Measurements from ENCODE around the gene MRPS22.
"Not testable (repeated sequence)": the region's sequence is repeated elsewhere in the genome, so short reads cannot be mapped to it uniquely, and the experiment has no call there.

The MRPS22 gene

DNA sequence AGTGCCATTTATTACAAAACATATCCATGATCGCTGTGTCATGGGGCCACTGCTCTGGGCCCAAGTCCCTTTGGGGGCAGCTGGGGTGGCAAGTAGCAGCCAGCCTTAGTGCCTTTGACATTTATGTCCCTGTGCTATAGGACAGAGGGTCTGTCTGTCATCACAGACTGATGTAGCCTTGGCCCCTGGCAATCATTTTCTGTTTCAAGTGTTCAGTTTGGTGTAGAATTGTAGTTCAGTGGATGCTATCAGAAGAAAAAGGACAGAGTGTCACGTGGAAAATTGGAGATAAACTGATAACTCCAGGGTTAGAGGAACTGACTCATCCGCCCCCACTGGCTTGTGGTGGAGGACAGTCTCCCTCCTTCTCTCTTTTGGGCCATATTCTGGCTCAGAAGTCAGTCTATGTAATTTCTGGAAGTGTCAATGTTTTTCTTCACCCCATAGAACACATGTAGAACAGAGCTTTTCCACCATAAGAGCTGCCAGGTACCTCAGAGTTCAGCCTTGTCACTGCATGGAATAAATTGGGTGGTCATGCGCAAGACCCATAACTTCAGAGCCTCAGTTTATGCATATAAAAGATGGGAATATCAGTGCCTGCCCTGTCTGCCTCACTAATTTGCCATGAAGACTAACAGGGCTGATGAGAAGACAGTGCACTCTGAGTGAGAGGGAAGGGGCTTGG is 4.5 kb upstream of the MRPS22 start:
- DNase-seq = no peak

- DNase-seq = no peak
Observed at GRCh38 chr3:139340784-139341183, 3.0 kb upstream of the MRPS22 start.

DNA sequence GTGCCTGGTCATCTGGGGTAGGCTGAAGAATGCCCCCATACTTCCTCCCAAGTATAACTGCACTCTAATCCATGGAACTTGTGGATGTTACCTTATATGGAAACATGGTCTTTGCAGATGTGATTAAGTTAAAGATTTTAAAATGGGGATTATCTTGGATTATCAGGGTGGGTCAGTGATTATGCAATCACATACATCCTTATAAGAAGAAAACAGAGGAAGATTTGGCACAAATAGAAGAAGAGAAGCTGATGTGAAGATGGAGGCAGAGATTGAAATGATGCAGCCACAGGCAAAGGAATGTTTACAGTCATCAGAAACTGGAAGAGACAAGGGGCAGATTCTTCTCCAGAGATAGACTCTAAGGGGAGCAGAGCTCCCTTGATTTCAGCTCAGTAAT is 1.8 kb upstream of the MRPS22 start:
- DNase-seq = no peak

DNA sequence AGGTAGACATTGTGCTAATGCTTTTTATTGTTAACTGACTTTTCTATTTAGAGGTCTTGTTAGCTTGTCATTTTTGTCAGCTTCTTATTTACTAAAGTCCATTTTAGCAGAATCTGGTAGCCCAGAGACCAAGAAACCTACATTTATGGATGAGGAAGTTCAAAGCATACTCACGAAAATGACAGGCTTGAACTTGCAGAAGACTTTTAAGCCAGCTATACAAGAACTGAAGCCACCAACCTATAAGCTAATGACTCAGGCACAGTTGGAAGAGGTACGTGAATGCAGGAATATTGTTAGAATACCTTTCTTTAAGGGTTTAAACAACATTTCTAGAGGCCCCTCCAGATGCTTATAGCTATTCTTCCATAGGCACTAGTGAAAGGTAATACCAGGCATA is 3.0 kb downstream of the MRPS22 start:
- no peak for DNase-seq

DNA sequence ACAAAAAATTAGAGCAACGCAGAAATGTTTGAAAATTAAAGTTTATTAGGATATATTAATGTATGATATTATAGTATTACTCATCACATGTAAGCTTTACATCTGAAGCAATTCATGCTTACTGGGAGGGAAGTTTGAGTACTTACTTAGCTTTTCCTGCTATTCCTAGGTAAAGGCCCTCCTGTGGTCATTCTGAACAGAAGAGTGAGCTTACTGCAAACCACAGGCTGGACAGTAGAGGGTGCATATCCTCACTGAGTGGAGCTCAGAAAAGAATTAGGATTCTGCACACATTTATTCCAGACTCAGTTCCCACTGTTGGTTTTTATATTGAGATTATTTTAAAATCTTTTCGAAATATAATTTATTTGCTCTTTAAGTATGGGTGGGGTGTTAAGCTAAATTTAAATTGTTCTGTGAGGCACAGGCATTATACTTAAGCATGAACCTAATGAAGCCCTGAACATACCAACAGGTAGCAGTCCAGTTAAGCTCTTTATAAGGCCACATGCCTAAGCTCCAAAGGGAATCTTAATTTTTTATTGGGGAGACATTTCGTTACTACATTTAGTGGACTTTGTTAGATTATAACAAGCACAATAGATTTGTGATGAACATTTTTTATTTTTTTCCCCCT is 10.2 kb downstream of the MRPS22 start:
- DNase-seq = peak; percentile 12

GRCh38 chr3:139354661-139355060 is 10.8 kb downstream of the MRPS22 start:
- DNase-seq = no peak

DNA sequence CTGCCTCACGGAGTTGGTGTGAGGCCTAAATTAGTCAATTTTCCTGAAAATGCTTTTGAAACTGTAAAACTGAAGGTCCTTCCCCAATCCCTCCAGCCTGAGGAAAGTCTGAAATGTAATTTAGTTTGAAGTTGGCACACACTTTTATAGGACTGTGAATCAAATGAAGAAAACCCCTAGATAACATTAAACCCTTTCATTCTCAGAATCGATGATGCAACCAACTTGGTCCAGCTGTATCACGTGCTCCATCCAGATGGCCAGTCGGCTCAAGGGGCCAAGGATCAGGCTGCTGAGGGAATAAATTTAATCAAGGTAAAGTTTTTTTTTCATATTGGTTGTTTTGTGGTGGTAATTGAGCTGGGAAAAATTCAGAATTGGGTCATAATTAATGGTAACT is 11.7 kb downstream of the MRPS22 start:
- DNase-seq = no peak

DNA sequence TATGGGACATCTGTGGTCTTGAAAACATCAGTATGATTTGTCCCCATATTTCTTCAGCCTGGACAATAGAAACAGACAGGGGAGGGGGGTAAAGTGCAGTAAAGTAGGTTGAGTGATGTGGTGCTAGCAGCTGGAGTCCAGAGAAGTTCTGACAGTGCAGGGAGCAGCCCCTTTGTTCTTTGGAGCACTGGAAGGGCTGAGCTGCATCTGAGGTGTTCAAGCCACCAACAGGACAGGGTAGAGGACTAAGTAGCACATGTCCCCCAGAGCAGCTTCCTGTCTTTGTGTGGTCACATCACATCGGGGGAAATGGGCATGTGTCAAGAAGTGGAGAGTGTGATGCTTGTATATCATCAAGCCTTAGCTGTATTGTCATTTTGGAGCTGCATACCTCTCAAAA is 12.1 kb downstream of the MRPS22 start:
- no peak for DNase-seq

- DNase-seq = no peak
Observed at GRCh38 chr3:139357899-139358298, 14.1 kb downstream of the MRPS22 start.

GRCh38 chr3:139358841-139359562 is 15.2 kb downstream of the MRPS22 start:
- no peak for DNase-seq

GRCh38 chr3:139361276-139361675 is 17.5 kb downstream of the MRPS22 start:
- no peak for DNase-seq

DNA sequence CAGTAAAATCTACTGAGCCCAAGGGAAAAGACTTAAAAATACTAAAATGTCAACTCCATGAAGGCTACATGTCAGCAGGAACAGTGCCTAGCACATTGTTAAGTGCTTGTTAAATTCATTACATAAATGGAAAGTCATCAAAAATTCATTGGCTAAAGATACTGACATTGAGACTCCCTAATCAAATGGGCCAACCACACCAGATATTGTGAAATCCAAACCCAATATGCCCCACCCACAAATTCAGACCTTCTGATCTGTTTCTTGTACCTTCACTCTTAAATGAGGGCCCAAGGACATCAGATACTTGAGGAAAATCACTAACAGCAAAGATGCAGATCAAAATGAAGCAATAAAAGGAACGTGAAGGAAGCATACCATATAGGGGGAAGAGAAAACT is 20.7 kb downstream of the MRPS22 start:
- DNase-seq = no peak

DNA sequence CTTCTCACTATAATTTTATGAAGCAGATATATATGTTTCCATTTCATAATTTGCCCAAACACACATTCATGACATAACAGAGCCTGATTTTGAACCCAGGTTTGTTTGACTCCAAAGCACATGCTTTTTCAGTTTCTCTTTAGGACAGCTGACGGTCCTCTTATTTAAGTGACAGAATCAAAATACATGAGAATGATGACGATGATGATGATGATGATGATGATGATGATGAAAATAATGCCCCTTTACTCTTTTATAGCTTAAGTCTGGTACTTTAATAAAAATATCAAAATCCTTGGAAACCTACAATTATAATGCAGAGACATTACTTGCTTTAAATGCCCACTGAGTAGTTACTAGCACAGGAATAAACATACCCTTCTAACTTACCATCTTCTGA is 30.3 kb downstream of the MRPS22 start:
- DNase-seq = no peak

DNA sequence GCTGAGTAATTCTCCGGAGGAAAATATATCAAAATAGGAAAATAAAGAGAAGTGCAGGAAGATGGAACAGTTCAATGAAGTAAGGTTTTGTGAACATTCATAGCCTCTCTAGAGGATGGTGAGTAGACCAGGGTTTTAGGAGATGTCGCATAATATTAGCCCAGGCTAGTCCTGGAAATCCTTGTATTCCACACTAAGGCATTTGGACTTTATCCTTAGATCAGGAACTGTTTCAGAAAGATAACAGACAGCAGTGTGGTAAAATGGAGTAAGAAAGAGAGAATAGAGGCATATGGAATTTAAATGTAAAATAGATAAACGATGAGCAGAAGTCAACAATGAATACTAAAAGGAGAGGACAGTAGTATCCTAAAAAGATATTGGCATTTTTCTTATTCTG is 33.6 kb downstream of the MRPS22 start:
- DNase-seq = no peak

DNA sequence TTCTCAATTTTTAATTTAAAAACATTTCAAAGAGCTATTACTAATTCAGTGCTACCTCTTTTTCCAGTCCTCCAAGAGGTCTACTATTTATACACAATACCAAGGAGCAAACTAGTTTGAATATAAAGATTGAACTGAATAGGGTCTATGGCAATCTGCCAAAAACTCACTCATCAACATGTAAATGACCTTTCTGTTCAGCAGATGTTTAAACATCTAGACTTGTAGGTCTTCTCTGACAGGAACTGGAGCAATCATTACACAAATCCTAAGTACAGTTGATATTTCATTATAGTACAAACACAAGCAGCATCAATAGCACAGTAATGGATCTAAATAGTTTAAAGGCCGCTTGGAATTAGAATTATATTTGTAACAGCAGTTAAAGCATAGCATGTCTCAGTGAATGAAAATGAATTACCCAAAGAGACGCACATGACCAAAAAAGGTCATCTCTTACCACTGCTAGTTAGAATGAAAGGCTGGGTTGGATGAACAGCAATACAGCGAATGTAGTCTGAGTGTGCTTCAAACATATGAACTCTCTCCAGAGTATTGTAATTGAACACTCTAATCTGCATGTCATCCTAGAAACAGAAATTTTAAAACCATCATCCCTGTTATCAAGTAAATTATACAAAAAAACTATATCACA is 34.9 kb downstream of the MRPS22 start:
- peak; percentile 71 for DNase-seq

GRCh38 chr3:139380575-139380974 is 36.8 kb downstream of the MRPS22 start:
- no peak for DNase-seq

DNA sequence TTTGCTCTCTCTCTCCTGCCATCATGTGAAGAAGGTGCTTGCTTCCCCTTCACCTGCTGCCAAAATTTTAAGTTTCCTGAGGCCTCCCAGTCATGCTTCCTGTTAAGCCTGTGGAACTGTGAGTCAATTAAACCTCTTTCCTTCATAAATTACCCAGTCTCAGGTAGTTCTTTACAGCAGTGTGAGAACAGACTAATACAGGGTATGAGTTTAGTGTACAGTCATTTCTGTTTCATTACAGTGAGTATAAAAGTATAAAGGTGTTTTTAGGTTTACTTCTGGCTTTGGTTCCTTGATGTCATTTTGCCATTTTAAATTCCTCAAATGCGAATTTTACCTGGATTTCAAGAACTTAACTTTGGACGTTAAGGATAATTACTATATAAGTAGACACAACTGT is 38.5 kb downstream of the MRPS22 start:
- DNase-seq = not testable (repeated sequence)

DNA sequence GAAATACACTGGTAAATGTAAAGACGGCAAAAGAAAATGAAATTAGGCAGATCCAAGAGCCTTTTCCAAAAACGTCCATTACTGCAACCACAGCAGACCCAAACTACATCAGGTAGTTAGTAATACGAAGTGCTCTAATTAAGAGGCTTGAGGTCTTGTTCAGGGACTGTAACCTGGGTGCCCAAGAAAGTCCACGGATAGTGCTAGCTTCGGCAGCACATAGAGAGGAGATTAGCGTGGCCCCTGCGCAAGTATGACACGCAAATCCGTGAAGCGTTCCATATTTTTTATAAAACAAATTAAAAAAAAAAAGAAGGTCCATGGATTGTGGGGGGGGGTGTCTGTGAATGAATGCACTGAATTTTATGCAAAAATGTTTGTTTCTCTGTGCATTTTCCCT is 44.3 kb downstream of the MRPS22 start:
- DNase-seq = no peak

DNA sequence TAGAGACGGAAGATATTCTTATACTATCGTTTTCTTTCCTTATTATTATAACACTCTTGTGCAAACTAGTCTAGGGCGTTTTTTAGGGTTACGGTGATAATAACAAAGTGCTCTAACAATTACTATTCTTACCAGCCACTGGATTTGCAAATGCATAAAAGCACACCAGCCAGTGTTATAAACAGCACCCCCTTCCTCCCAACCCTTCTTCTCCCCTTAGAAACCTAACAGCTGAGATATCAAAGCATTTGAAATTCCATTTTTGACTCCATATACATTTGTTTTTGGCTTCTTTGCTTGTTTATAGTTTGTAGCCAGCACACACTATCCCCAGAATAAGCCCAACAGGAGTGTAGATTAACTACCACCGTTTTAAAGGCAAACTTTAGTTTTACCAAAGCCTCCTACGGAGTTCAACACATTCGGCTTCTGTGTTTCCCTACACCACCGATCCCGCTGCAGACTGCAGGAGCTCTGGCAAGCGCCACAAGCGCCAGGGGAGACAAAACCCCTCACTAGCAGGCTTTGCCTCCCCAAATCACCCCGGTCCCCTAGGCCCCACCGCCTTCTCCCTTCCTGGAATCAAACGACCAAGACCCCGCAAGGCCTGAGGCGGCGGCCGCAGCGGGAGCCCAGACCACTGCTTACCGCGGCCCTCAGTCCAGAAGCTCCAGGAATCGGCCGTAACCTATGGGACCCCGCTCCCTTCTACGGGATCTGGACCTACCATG is 45.2 kb downstream of the MRPS22 start:
- DNase-seq = no peak

GRCh38 chr3:139389552-139390368 is 45.9 kb downstream of the MRPS22 start, which contains the start of gene COPB2:
Gene COPB2 (minus strand): TSS chr3:139389647. CDS start chr3:139389550, 97 bp downstream.
- DNase-seq = peak; percentile 96

DNA sequence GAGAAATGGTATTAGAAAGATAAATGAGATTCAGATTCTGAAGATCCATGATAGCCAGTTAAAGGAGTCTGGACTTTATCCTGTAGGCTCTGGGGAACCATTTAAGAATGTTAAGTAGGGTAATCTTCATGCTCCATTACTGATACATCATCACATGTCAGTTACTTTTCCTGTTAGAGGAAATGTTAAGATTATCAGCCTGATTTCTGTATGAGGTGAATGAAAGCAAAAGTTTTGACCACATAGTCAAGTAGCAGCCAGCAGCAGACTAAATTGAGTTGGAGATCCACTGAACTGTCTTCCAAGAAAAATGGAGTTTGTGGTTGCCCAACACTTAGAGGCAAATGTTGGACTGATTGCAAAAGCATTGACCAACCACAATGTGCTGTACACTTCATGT is 50.3 kb downstream of the MRPS22 start:
- no peak for DNase-seq

- DNase-seq = no peak
Observed at GRCh38 chr3:139396707-139397106, 52.9 kb downstream of the MRPS22 start.
